Measurements from ENCODE around the gene LAMA3. TPM values are rescaled to one million over a fixed set of nuclear protein-coding genes. Genes with fewer than 3 reads are reported as not detected.

LAMA3 gene
- total and polyA plus RNA-seq, 2 of the 13 experiments (the other 11 are each of a cell fraction or from before 2014, with no cell fraction given): 0.45 to 2.2 TPM

- TF ChIP-seq BRD4 (CRISPR knock-in tag; IDR thresholded peaks at IDR 0.05): no peak
- TF ChIP-seq ZNF160 (CRISPR knock-in tag; IDR thresholded peaks at IDR 0.05): no peak
- no peak for TF ChIP-seq ZNF550 (CRISPR knock-in tag; IDR thresholded peaks at IDR 0.05; ENCODE audit: borderline replicate concordance)
These were observed 172.7 kb downstream of the LAMA3 start (continued) for GRCh38 chr18:23861805-23862470.

GRCh38 chr18:23864624-23865023 lies 175.4 kb downstream of the LAMA3 start:
- ATAC-seq (no peak), FAIRE-seq (no peak), DNase-seq (ENCODE audit: low spot score) (no peak)
- no peaks in the 10 kb centered on the region for H3K27me3 ChIP-seq (ENCODE audit: control insufficient read depth in 1 of 2, insufficient read depth in 2 of 2, low read length in 2 of 2)
- no peaks in the 10 kb centered on the region for H3K79me2 ChIP-seq (ENCODE audit: insufficient read depth, low read length)
- no peak overlapping the region for H3K9ac ChIP-seq (ENCODE audit: insufficient read depth, low read depth, low read length)
- peaks cover 12% of the 10 kb centered on the region for H3K4me1 ChIP-seq (ENCODE audit: insufficient read depth, low read length)
- no peak overlapping the region for H2AFZ ChIP-seq (ENCODE audit: low read length)
- H3K9me3 ChIP-seq (ENCODE audit: low read length): no peaks in the 10 kb centered on the region
- H3K4me3 ChIP-seq (replicated peaks in 1 of 3; ENCODE audit: insufficient read depth in 1 of 3, low read depth in 2 of 3, low read length in 3 of 3): no peak overlapping the region
- WGBS (ENCODE audit: low lambda C conversion rate): 76% methylated on average over 4 of the region's 4 CpGs
- intact Hi-C loops (cut with micrococcal nuclease; ENCODE audit: unreplicated experiment): no loop called here
- no peaks in the 10 kb centered on the region for H3K36me3 ChIP-seq (replicated peaks in 1 of 2; ENCODE audit: control insufficient read depth in 1 of 2, insufficient read depth in 2 of 2, low read length in 2 of 2)
- H3K27ac ChIP-seq (ENCODE audit: extremely low read length, insufficient read depth, low read length): no peak overlapping the region
- ChIA-PET CTCF (ENCODE audit: low intra/inter-chr PET ratio, low total read pairs) (no interaction called here), POLR2A (no interaction called here)
- no peak overlapping the region for H3K4me2 ChIP-seq (ENCODE audit: low read depth, low read length)
- H4K20me1 ChIP-seq (ENCODE audit: insufficient read depth, low read length): no peaks in the 10 kb centered on the region
- BruUV-seq (replicated peaks): no TSS peak
- TF ChIP-seq HOXA3 (CRISPR knock-in tag; IDR thresholded peaks at IDR 0.05): no peak
- no peak for TF ChIP-seq FOXC1 (CRISPR knock-in tag; IDR thresholded peaks at IDR 0.05; ENCODE audit: borderline replicate concordance)
- TF ChIP-seq KLF9 (CRISPR knock-in tag; IDR thresholded peaks at IDR 0.05; ENCODE audit: low read depth): no peak
- in situ Hi-C loops (cut with HindIII; ENCODE audit: extremely low pct_ligation_motif_present, low pct_unique_long_range_greater_than_20kb): no loop called here

- 91% methylated on average over 3 of the region's 5 CpGs for WGBS (ENCODE audit: low lambda C conversion rate)
- Histone ChIP-seq H2AFZ (ENCODE audit: low read length) (no peak overlapping the region), H3K9ac (ENCODE audit: insufficient read depth, low read depth, low read length) (no peak overlapping the region), H4K20me1 (ENCODE audit: insufficient read depth, low read length) (no peaks in the 10 kb centered on the region), H3K4me2 (ENCODE audit: low read depth, low read length) (no peak overlapping the region), H3K9me3 (ENCODE audit: low read length) (no peaks in the 10 kb centered on the region), H3K4me3 (replicated peaks in 1 of 3; ENCODE audit: insufficient read depth in 1 of 3, low read depth in 2 of 3, low read length in 3 of 3) (no peak overlapping the region), H3K27ac (ENCODE audit: extremely low read length, insufficient read depth, low read length) (no peak overlapping the region), H3K27me3 (ENCODE audit: control insufficient read depth in 1 of 2, insufficient read depth in 2 of 2, low read length in 2 of 2) (no peaks in the 10 kb centered on the region), H3K79me2 (ENCODE audit: insufficient read depth, low read length) (no peaks in the 10 kb centered on the region), H3K36me3 (replicated peaks in 1 of 2; ENCODE audit: control insufficient read depth in 1 of 2, insufficient read depth in 2 of 2, low read length in 2 of 2) (no peaks in the 10 kb centered on the region), H3K4me1 (ENCODE audit: insufficient read depth, low read length) (peaks cover 9% of the 10 kb centered on the region; the same call in 1 of the 2 replicates)
- DNase-seq (ENCODE audit: low spot score): no peak
- in situ Hi-C loops (cut with HindIII; ENCODE audit: extremely low pct_ligation_motif_present, low pct_unique_long_range_greater_than_20kb): no loop called here
- no TSS peak for BruUV-seq (replicated peaks)
- ChIA-PET POLR2A (no interaction called here), CTCF (ENCODE audit: low intra/inter-chr PET ratio, low total read pairs) (no interaction called here)
- ATAC-seq: no peak
- no peak for FAIRE-seq
- intact Hi-C loops (cut with micrococcal nuclease; ENCODE audit: unreplicated experiment): no loop called here
- TF ChIP-seq ZNF878 (CRISPR knock-in tag; IDR thresholded peaks at IDR 0.05): no peak
- no peak for TF ChIP-seq ZNF629 (CRISPR knock-in tag; conservative IDR thresholded peaks at IDR 0.05)
- no peak for TF ChIP-seq IKZF4 (CRISPR knock-in tag; IDR thresholded peaks at IDR 0.05; ENCODE audit: borderline replicate concordance, low read depth, not compliant biosample characterization)
- TF ChIP-seq TFDP2 (CRISPR knock-in tag; IDR thresholded peaks at IDR 0.05): no peak
- no peak for TF ChIP-seq ZEB1 (IDR thresholded peaks at IDR 0.05; ENCODE audit: insufficient replicate concordance, low read depth)
- TF ChIP-seq SP4 (CRISPR knock-in tag; IDR thresholded peaks at IDR 0.05): no peak
- no peak for TF ChIP-seq DRAP1 (CRISPR knock-in tag; IDR thresholded peaks at IDR 0.05)
- TF ChIP-seq ZNF484 (CRISPR knock-in tag; IDR thresholded peaks at IDR 0.05; ENCODE audit: borderline replicate concordance, low read depth): no peak
- TF ChIP-seq ZNF234 (CRISPR knock-in tag; conservative IDR thresholded peaks at IDR 0.05): no peak
- no peak for TF ChIP-seq SNAPC5 (CRISPR knock-in tag; IDR thresholded peaks at IDR 0.05; ENCODE audit: borderline replicate concordance)
- no peak for TF ChIP-seq ZSCAN30 (CRISPR knock-in tag; IDR thresholded peaks at IDR 0.05)
These were observed 177.8 kb downstream of the LAMA3 start for GRCh38 chr18:23867006-23867405.
